WTC11 (cell line): Measurements from ENCODE around the gene GPR26.

ENCODE experiments used
- ETV6 ChIP-seq: sonication (generic); formaldehyde crosslinking; IDR thresholded peaks from 2 replicates; pipeline ENCODE4 v1.8.1; 2022; ENCODE audit warnings: mild to moderate bottlenecking, missing genetic modification reagents
- HMGA2 ChIP-seq: fragments of 250-450 bp; sonication (Bioruptor Pico); IDR thresholded peaks from 2 replicates; pipeline ENCODE4 v1.4.0; 2021; ENCODE audit warnings: mild to moderate bottlenecking, moderate library complexity
- JUN ChIP-seq: sonication (generic); formaldehyde crosslinking; IDR thresholded peaks from 2 replicates; pipeline ENCODE4 v1.8.0; 2023; ENCODE audit warnings: mild to moderate bottlenecking, missing genetic modification reagents
- ZNF138 ChIP-seq: sonication (generic); formaldehyde crosslinking; conservative IDR thresholded peaks from 2 replicates; pipeline ENCODE4 v1.8.1; 2022; ENCODE audit warnings: mild to moderate bottlenecking, moderate library complexity, missing genetic modification reagents
- TF ChIP-seq, protein P1 (sequence below): sonication (generic); formaldehyde crosslinking; IDR thresholded peaks from 2 replicates; pipeline ENCODE4 v1.8.1; 2022; ENCODE audit warnings: mild to moderate bottlenecking, moderate library complexity, missing genetic modification reagents
- TF ChIP-seq, protein P2 (sequence below): sonication (generic); formaldehyde crosslinking; IDR thresholded peaks from 2 replicates; pipeline ENCODE4 v1.8.0; 2022; ENCODE audit warnings: mild to moderate bottlenecking, missing genetic modification reagents
- TF ChIP-seq, protein P3 (sequence below): sonication (generic); formaldehyde crosslinking; IDR thresholded peaks from 2 replicates; pipeline ENCODE4 v1.8.0; 2022; ENCODE audit warnings: mild to moderate bottlenecking, missing genetic modification reagents
- TF ChIP-seq, protein P4 (sequence below): sonication (generic); formaldehyde crosslinking; IDR thresholded peaks from 2 replicates; pipeline ENCODE4 v1.8.1; 2022; ENCODE audit warnings: low read depth, mild to moderate bottlenecking, moderate library complexity, missing genetic modification reagents, borderline replicate concordance
- TF ChIP-seq, protein P5 (sequence below): sonication (generic); formaldehyde crosslinking; IDR thresholded peaks from 2 replicates; pipeline ENCODE4 v1.8.1; 2023; ENCODE audit warnings: mild to moderate bottlenecking, missing genetic modification reagents, moderate library complexity
- TF ChIP-seq, protein P6 (sequence below): fragments of 200-600 bp; IDR thresholded peaks from 2 replicates; pipeline ENCODE4 v1.8.0; 2022; ENCODE audit warnings: antibody characterized with exemption

DNA sequence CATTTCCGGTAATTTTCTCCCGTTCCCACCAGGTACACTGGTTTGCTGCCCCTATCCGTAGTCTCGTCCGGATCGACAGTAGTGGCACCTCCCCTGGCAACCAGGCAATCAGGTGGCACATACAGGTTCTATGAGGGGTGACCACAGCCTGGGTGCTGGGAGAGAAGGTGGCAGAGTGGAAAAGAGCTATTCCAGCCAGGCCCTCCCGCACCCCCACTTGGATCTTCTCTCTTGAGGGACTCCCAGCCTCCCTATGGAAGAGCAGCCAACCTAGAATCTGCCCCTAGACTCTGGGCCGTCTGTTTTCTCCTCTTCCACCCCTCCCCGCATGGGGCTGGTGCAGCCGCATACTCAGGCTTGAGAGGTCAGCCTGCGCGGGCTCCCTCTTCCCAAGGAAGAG is 58.6 kb downstream of the GPR26 start:
- TF ChIP-seq JUN (CRISPR knock-in tag) (no peak), ETV6 (CRISPR knock-in tag) (no peak), ZNF138 (CRISPR knock-in tag) (no peak), HMGA2 (CRISPR knock-in tag) (no peak)
- TF ChIP-seq, protein P1, sequence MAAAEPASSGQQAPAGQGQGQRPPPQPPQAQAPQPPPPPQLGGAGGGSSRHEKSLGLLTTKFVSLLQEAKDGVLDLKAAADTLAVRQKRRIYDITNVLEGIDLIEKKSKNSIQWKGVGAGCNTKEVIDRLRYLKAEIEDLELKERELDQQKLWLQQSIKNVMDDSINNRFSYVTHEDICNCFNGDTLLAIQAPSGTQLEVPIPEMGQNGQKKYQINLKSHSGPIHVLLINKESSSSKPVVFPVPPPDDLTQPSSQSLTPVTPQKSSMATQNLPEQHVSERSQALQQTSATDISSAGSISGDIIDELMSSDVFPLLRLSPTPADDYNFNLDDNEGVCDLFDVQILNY, result no peak
- TF ChIP-seq, protein P2, sequence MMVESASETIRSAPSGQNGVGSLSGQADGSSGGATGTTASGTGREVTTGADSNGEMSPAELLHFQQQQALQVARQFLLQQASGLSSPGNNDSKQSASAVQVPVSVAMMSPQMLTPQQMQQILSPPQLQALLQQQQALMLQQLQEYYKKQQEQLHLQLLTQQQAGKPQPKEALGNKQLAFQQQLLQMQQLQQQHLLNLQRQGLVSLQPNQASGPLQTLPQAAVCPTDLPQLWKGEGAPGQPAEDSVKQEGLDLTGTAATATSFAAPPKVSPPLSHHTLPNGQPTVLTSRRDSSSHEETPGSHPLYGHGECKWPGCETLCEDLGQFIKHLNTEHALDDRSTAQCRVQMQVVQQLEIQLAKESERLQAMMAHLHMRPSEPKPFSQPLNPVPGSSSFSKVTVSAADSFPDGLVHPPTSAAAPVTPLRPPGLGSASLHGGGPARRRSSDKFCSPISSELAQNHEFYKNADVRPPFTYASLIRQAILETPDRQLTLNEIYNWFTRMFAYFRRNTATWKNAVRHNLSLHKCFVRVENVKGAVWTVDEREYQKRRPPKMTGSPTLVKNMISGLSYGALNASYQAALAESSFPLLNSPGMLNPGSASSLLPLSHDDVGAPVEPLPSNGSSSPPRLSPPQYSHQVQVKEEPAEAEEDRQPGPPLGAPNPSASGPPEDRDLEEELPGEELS (CRISPR knock-in tag), result no peak
- TF ChIP-seq, protein P3, sequence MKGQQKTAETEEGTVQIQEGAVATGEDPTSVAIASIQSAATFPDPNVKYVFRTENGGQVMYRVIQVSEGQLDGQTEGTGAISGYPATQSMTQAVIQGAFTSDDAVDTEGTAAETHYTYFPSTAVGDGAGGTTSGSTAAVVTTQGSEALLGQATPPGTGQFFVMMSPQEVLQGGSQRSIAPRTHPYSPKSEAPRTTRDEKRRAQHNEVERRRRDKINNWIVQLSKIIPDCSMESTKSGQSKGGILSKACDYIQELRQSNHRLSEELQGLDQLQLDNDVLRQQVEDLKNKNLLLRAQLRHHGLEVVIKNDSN (CRISPR knock-in tag), result no peak
- TF ChIP-seq, protein P4, sequence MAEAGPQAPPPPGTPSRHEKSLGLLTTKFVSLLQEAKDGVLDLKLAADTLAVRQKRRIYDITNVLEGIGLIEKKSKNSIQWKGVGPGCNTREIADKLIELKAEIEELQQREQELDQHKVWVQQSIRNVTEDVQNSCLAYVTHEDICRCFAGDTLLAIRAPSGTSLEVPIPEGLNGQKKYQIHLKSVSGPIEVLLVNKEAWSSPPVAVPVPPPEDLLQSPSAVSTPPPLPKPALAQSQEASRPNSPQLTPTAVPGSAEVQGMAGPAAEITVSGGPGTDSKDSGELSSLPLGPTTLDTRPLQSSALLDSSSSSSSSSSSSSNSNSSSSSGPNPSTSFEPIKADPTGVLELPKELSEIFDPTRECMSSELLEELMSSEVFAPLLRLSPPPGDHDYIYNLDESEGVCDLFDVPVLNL (CRISPR knock-in tag), result no peak
- TF ChIP-seq, protein P5, sequence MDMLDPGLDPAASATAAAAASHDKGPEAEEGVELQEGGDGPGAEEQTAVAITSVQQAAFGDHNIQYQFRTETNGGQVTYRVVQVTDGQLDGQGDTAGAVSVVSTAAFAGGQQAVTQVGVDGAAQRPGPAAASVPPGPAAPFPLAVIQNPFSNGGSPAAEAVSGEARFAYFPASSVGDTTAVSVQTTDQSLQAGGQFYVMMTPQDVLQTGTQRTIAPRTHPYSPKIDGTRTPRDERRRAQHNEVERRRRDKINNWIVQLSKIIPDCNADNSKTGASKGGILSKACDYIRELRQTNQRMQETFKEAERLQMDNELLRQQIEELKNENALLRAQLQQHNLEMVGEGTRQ (CRISPR knock-in tag), result no peak
- TF ChIP-seq, protein P6, sequence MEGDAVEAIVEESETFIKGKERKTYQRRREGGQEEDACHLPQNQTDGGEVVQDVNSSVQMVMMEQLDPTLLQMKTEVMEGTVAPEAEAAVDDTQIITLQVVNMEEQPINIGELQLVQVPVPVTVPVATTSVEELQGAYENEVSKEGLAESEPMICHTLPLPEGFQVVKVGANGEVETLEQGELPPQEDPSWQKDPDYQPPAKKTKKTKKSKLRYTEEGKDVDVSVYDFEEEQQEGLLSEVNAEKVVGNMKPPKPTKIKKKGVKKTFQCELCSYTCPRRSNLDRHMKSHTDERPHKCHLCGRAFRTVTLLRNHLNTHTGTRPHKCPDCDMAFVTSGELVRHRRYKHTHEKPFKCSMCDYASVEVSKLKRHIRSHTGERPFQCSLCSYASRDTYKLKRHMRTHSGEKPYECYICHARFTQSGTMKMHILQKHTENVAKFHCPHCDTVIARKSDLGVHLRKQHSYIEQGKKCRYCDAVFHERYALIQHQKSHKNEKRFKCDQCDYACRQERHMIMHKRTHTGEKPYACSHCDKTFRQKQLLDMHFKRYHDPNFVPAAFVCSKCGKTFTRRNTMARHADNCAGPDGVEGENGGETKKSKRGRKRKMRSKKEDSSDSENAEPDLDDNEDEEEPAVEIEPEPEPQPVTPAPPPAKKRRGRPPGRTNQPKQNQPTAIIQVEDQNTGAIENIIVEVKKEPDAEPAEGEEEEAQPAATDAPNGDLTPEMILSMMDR, result no peak
